Measurements from ENCODE around the gene PIGS.
"Not testable (repeated sequence)": the region's sequence is repeated elsewhere in the genome, so short reads cannot be mapped to it uniquely, and the experiment has no call there.

Gene PIGS

GRCh38 chr17:28612936-28613872, 41.9 kb upstream of the PIGS start:
- TF ChIP-seq CTCF (IDR thresholded peaks at IDR 0.05; ENCODE audit: low read depth, low read length) = peak; percentile 72
- no peak overlapping the region for H3K4me3 ChIP-seq (ENCODE audit: low read depth, low read length)

- TF ChIP-seq CTCF (IDR thresholded peaks at IDR 0.05; ENCODE audit: low read depth, low read length) = no peak
Measured at GRCh38 chr17:28612531-28612930, 41.2 kb upstream of the PIGS start.

GRCh38 chr17:28610376-28610775, 39.1 kb upstream of the PIGS start:
- no peak overlapping the region for H3K4me3 ChIP-seq (ENCODE audit: low read depth, low read length)
- no peak for TF ChIP-seq CTCF (IDR thresholded peaks at IDR 0.05; ENCODE audit: low read depth, low read length)

More at GRCh38 chr17:28612531-28612930, 41.2 kb upstream of the PIGS start:
- H3K4me3 ChIP-seq (ENCODE audit: low read depth, low read length) = no peak overlapping the region

GRCh38 chr17:28604031-28604430, 32.7 kb upstream of the PIGS start:
- H3K4me3 ChIP-seq (ENCODE audit: low read depth, low read length) = not testable (repeated sequence)

GRCh38 chr17:28599311-28600184, 28.2 kb upstream of the PIGS start:
- no peak for TF ChIP-seq CTCF (IDR thresholded peaks at IDR 0.05; ENCODE audit: low read depth, low read length)
- peak overlapping the region; percentile 83 for H3K4me3 ChIP-seq (ENCODE audit: low read depth, low read length)

GRCh38 chr17:28598799-28599310, 27.5 kb upstream of the PIGS start, which contains the start of gene SPAG5:
TSS of gene SPAG5 (minus strand) at chr17:28599025. CDS start at chr17:28598946, 79 bp downstream.
- peak within 1 kb of the TSS; percentile 83 for H3K4me3 ChIP-seq (ENCODE audit: low read depth, low read length)
- TF ChIP-seq CTCF (IDR thresholded peaks at IDR 0.05; ENCODE audit: low read depth, low read length) = no peak

GRCh38 chr17:28598389-28598788, 27.1 kb upstream of the PIGS start:
- H3K4me3 ChIP-seq (ENCODE audit: low read depth, low read length) = peak overlapping the region; percentile 83
- TF ChIP-seq CTCF (IDR thresholded peaks at IDR 0.05; ENCODE audit: low read depth, low read length) = no peak
